GM12864 (cell line): ENCODE measurements around the gene KRTAP27-1.

ENCODE experiments used
- DNase-seq: peaks from one replicate; pipeline ENCODE4 v3.0.0-alpha.2; 2011; ENCODE audit warnings: low read depth
- H3K4me3 ChIP-seq: 2 replicates; pipeline ENCODE4 v1.5.1; 2011; ENCODE audit warnings: mild to moderate bottlenecking, low read depth, low read length, control low read depth
- CTCF ChIP-seq: IDR thresholded peaks from 2 replicates; pipeline ENCODE4 v1.5.1; 2011; ENCODE audit warnings: low read depth, mild to moderate bottlenecking, moderate library complexity, low read length, control low read depth, inconsistent platforms; ENCODE audit errors: missing control alignments

Gene KRTAP27-1

GRCh38 chr21:30349572-30349971 lies 12.1 kb upstream of the KRTAP27-1 start:
- no peak for DNase-seq
- no peak overlapping the region for H3K4me3 ChIP-seq
- no peak for TF ChIP-seq CTCF

- no peak for DNase-seq
- no peak within 1 kb of the TSS for H3K4me3 ChIP-seq
- TF ChIP-seq CTCF: no peak
Measured at GRCh38 chr21:30348506-30348905, 11.0 kb upstream of the KRTAP27-1 start, which contains the start of gene KRTAP23-1. Gene KRTAP23-1, minus strand, starts transcription at chr21:30348606. Its CDS starts 0 bp downstream, at chr21:30348606.

- H3K4me3 ChIP-seq: no peak overlapping the region
- no peak for TF ChIP-seq CTCF
- no peak for DNase-seq
Measured at GRCh38 chr21:30345014-30345413, 7.5 kb upstream of the KRTAP27-1 start.

- H3K4me3 ChIP-seq: no peak overlapping the region
- peak; percentile 63 for TF ChIP-seq CTCF
- no peak for DNase-seq
Measured at GRCh38 chr21:30340714-30341573, 3.5 kb upstream of the KRTAP27-1 start.

- no peak for TF ChIP-seq CTCF
- H3K4me3 ChIP-seq: no peak overlapping the region
- DNase-seq: no peak
Measured at GRCh38 chr21:30338717-30339116, 1.2 kb upstream of the KRTAP27-1 start.

GRCh38 chr21:30337772-30338171 lies 278 bp upstream of the KRTAP27-1 start:
- TF ChIP-seq CTCF: no peak
- DNase-seq: no peak
- no peak overlapping the region for H3K4me3 ChIP-seq

GRCh38 chr21:30336596-30336995 lies 898 bp downstream of the KRTAP27-1 start:
- no peak for DNase-seq
- TF ChIP-seq CTCF: no peak
- H3K4me3 ChIP-seq: no peak overlapping the region
